ENCODE measurements around the gene PTPRG. TPM values are rescaled to one million over a fixed set of nuclear protein-coding genes. Genes with fewer than 3 reads are reported as not detected.

The PTPRG gene
- total RNA-seq, 1 experiment from 2014 or later = 11.7 TPM

DNA sequence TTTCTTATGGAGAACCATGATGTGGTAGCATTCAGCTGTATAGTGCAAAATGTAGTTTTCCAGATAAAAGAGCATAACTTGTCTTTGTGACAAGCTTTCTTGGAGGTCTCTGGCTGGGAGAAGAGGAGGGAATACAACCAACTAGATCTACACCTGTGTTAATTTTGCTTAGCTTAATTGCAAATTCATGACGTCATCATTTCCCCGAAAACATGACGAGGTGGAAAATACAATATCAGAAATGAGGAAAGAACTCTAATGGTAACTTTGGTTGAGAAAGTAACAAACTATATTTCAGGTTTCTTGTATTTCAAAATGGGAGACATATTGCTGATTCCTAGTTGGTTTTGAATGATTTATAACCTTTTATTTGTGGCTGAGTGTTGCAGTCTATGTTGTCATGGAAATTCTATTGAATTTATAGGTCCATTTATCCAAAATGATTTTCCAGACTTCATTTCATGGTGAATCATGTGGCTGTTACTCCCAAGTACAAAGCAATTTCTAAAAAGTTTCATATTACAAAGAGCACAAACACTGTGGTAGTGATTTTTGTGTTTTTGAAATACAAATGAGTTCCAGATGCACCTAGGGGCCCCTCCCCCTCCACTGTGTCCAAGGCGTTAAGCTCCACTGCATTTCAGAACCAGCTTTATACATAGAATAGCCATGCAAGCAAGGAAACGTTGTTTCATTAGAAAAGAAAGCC, 504.8 kb downstream of the PTPRG start:
- BruUV-seq (replicated peaks) = no TSS peak
- intact Hi-C loops (cut with micrococcal nuclease; ENCODE audit: unreplicated experiment) = no loop called here
- H3K27me3 ChIP-seq (replicated peaks; ENCODE audit: insufficient read depth, low read depth, low read length, poor library complexity) = no peaks in the 10 kb centered on the region
- ChIA-PET CTCF (no interaction called here), POLR2A (ENCODE audit: low non-redundant PET) (no interaction called here)
- no peaks in the 10 kb centered on the region for H3K4me1 ChIP-seq (ENCODE audit: insufficient read depth, low read length, poor library complexity, severe bottlenecking)
- no peak for TF ChIP-seq EZH2 (IDR thresholded peaks at IDR 0.05; ENCODE audit: borderline replicate concordance, low read depth, low read length, poor library complexity, severe bottlenecking)
- TF ChIP-seq, protein P1, sequence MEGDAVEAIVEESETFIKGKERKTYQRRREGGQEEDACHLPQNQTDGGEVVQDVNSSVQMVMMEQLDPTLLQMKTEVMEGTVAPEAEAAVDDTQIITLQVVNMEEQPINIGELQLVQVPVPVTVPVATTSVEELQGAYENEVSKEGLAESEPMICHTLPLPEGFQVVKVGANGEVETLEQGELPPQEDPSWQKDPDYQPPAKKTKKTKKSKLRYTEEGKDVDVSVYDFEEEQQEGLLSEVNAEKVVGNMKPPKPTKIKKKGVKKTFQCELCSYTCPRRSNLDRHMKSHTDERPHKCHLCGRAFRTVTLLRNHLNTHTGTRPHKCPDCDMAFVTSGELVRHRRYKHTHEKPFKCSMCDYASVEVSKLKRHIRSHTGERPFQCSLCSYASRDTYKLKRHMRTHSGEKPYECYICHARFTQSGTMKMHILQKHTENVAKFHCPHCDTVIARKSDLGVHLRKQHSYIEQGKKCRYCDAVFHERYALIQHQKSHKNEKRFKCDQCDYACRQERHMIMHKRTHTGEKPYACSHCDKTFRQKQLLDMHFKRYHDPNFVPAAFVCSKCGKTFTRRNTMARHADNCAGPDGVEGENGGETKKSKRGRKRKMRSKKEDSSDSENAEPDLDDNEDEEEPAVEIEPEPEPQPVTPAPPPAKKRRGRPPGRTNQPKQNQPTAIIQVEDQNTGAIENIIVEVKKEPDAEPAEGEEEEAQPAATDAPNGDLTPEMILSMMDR (conservative IDR thresholded peaks at IDR 0.05; ENCODE audit: low read depth, low read length) = no peak
- no peaks in the 10 kb centered on the region for H3K9me3 ChIP-seq (ENCODE audit: low read depth, low read length, poor library complexity, severe bottlenecking)
- H3K4me3 ChIP-seq (ENCODE audit: low read depth, low read length, poor library complexity, severe bottlenecking) = no peak overlapping the region
- H3K36me3 ChIP-seq (ENCODE audit: insufficient read depth, low read length, poor library complexity, severe bottlenecking) = no peaks in the 10 kb centered on the region
- H3K27ac ChIP-seq (ENCODE audit: low read depth, low read length, poor library complexity, severe bottlenecking) = no peak overlapping the region
- DNase-seq (ENCODE audit: low spot score) = no peak

DNA sequence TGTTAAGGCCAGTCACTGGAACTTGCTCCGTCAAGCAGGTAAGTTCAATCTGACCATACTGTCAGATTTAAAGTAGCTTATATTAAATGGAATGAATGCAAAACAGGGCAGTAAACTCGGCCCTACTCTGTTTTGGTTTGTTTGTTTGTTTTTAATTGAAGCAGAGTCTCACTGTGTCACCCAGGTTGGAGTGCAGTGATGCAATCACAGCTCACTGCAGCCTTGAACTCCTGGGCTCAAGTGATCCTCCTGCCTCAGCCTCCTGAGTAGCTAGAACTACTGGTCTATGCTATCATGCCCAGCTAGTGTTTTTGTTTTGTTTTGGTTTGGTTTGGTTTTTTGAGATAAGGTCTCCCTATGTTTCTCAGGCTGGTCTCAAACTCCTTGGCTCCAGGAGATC, 507.0 kb downstream of the PTPRG start:
- no peak for DNase-seq (ENCODE audit: low spot score)
- Histone ChIP-seq H3K4me3 (ENCODE audit: low read depth, low read length, poor library complexity, severe bottlenecking) (no peak overlapping the region), H3K4me1 (ENCODE audit: insufficient read depth, low read length, poor library complexity, severe bottlenecking) (no peaks in the 10 kb centered on the region), H3K27ac (ENCODE audit: low read depth, low read length, poor library complexity, severe bottlenecking) (no peak overlapping the region), H3K36me3 (ENCODE audit: insufficient read depth, low read length, poor library complexity, severe bottlenecking) (no peaks in the 10 kb centered on the region), H3K27me3 (replicated peaks; ENCODE audit: insufficient read depth, low read depth, low read length, poor library complexity) (no peaks in the 10 kb centered on the region), H3K9me3 (ENCODE audit: low read depth, low read length, poor library complexity, severe bottlenecking) (no peaks in the 10 kb centered on the region)
- intact Hi-C loops (cut with micrococcal nuclease; ENCODE audit: unreplicated experiment) = no loop called here
- ChIA-PET CTCF (no interaction called here), POLR2A (ENCODE audit: low non-redundant PET) (no interaction called here)
- TF ChIP-seq, protein P1 (conservative IDR thresholded peaks at IDR 0.05; ENCODE audit: low read depth, low read length) = no peak
- no peak for TF ChIP-seq EZH2 (IDR thresholded peaks at IDR 0.05; ENCODE audit: borderline replicate concordance, low read depth, low read length, poor library complexity, severe bottlenecking)
- BruUV-seq (replicated peaks) = no TSS peak

DNA sequence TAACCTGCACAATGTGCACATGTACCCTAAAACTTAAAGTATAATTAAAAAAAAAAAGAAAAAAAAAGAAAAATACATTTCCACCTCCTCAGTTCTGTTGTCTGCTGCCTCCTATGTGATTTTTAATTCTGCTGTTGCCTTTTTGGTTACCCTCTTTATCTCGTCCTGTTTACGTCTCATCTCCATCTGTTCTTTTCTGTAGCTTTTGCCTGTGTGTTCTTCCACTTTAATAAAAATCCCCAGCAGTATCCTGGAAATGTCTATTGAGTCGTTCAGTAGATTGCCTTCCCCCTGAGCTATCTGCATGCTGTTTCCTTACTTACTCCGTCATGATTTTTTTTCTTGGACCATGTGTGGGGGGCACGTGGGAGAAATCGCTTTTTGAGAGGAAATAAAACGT, 509.5 kb downstream of the PTPRG start:
- Histone ChIP-seq H3K4me3 (ENCODE audit: low read depth, low read length, poor library complexity, severe bottlenecking) (no peak overlapping the region), H3K9me3 (ENCODE audit: low read depth, low read length, poor library complexity, severe bottlenecking) (no peaks in the 10 kb centered on the region), H3K4me1 (ENCODE audit: insufficient read depth, low read length, poor library complexity, severe bottlenecking) (no peaks in the 10 kb centered on the region), H3K36me3 (ENCODE audit: insufficient read depth, low read length, poor library complexity, severe bottlenecking) (no peaks in the 10 kb centered on the region), H3K27ac (ENCODE audit: low read depth, low read length, poor library complexity, severe bottlenecking) (no peak overlapping the region), H3K27me3 (replicated peaks; ENCODE audit: insufficient read depth, low read depth, low read length, poor library complexity) (no peaks in the 10 kb centered on the region)
- POLR2A ChIA-PET (ENCODE audit: low non-redundant PET) = no interaction called here
- TF ChIP-seq, protein P1 (conservative IDR thresholded peaks at IDR 0.05; ENCODE audit: low read depth, low read length) = no peak
- TF ChIP-seq EZH2 (IDR thresholded peaks at IDR 0.05; ENCODE audit: borderline replicate concordance, low read depth, low read length, poor library complexity, severe bottlenecking) = no peak
- intact Hi-C loops (cut with micrococcal nuclease; ENCODE audit: unreplicated experiment) = no loop called here
- no TSS peak for BruUV-seq (replicated peaks)
- no peak for DNase-seq (ENCODE audit: low spot score)
- CTCF ChIA-PET = no interaction called here
